ENCODE measurements around the gene ESR2.
"Not testable (repeated sequence)": the region's sequence is repeated elsewhere in the genome, so short reads cannot be mapped to it uniquely, and the experiment has no call there.

Gene ESR2

GRCh38 chr14:64212666-64213065, 81.5 kb downstream of the ESR2 start:
- DNase-seq (ENCODE audit: low spot score) = no peak
- TF ChIP-seq CTCF (IDR thresholded peaks at IDR 0.05; ENCODE audit: extremely low read depth, insufficient read depth, missing control alignments) = no peak
- in situ Hi-C loops (cut with MboI; ENCODE audit: low pct_unique_long_range_greater_than_20kb, low sequenced_read_pairs, unreplicated experiment) = no loop called here

GRCh38 chr14:64210912-64211311, 83.3 kb downstream of the ESR2 start:
- in situ Hi-C loops (cut with MboI; ENCODE audit: low pct_unique_long_range_greater_than_20kb, low sequenced_read_pairs, unreplicated experiment); DNase-seq (ENCODE audit: low spot score): not testable (repeated sequence)

GRCh38 chr14:64210216-64210615, 84.0 kb downstream of the ESR2 start:
- in situ Hi-C loops (cut with MboI; ENCODE audit: low pct_unique_long_range_greater_than_20kb, low sequenced_read_pairs, unreplicated experiment) = no loop called here
- DNase-seq (ENCODE audit: low spot score) = no peak
- no peak for TF ChIP-seq CTCF (IDR thresholded peaks at IDR 0.05; ENCODE audit: extremely low read depth, insufficient read depth, missing control alignments)

GRCh38 chr14:64209444-64210131, 84.6 kb downstream of the ESR2 start:
- TF ChIP-seq CTCF (IDR thresholded peaks at IDR 0.05; ENCODE audit: extremely low read depth, insufficient read depth, missing control alignments) = no peak
- no peak for DNase-seq (ENCODE audit: low spot score)
- in situ Hi-C loops (cut with MboI; ENCODE audit: low pct_unique_long_range_greater_than_20kb, low sequenced_read_pairs, unreplicated experiment) = no loop called here

- in situ Hi-C loops (cut with MboI; ENCODE audit: low pct_unique_long_range_greater_than_20kb, low sequenced_read_pairs, unreplicated experiment) = no loop called here
- no peak for DNase-seq (ENCODE audit: low spot score)
- no peak for TF ChIP-seq CTCF (IDR thresholded peaks at IDR 0.05; ENCODE audit: extremely low read depth, insufficient read depth, missing control alignments)
These were observed 85.2 kb downstream of the ESR2 start for GRCh38 chr14:64208981-64209380.

GRCh38 chr14:64208261-64208660, 85.9 kb downstream of the ESR2 start:
- DNase-seq (ENCODE audit: low spot score) = no peak
- in situ Hi-C loops (cut with MboI; ENCODE audit: low pct_unique_long_range_greater_than_20kb, low sequenced_read_pairs, unreplicated experiment) = no loop called here
- TF ChIP-seq CTCF (IDR thresholded peaks at IDR 0.05; ENCODE audit: extremely low read depth, insufficient read depth, missing control alignments) = no peak

GRCh38 chr14:64203366-64204006, 90.7 kb downstream of the ESR2 start:
- no peak for DNase-seq (ENCODE audit: low spot score)
- in situ Hi-C loops (cut with MboI; ENCODE audit: low pct_unique_long_range_greater_than_20kb, low sequenced_read_pairs, unreplicated experiment) = no loop called here
- no peak for TF ChIP-seq CTCF (IDR thresholded peaks at IDR 0.05; ENCODE audit: extremely low read depth, insufficient read depth, missing control alignments)
